ENCODE measurements around the gene DVL2.

Gene DVL2

DNA sequence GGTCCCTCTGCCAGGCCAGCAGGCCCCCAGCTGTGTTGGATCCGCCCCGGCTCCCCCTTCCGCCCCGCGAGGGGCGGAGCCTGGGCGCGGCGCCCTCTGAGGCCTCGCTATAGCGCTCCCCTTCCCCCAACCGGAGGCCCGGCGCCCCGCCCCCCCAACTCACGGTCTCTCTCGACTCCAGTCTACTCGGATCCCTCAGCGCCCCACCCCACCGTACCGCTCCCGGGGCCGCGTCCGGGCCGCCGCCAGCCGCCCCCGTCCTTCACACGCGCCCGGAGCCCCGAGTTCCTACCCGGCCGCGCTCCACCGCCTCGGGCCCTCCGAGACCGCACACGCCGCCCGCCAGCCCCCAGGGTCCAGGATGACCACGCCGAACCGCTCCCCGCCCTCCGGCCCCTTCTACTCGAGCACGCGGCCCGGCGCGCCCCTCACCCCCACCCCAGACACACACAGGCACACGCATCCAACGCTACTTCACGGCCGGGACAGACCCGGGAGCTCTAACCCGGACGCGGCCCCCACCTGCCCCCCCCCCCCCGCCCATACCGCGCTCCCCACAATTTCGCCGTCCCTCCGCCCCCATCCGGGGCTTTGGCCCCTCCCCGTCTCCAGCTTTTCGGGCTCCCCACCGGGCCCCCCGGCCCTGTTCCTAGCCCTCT, 3.6 kb upstream of the DVL2 start:
- DNase-seq (ENCODE audit: low read depth): peak; percentile 61

DNA sequence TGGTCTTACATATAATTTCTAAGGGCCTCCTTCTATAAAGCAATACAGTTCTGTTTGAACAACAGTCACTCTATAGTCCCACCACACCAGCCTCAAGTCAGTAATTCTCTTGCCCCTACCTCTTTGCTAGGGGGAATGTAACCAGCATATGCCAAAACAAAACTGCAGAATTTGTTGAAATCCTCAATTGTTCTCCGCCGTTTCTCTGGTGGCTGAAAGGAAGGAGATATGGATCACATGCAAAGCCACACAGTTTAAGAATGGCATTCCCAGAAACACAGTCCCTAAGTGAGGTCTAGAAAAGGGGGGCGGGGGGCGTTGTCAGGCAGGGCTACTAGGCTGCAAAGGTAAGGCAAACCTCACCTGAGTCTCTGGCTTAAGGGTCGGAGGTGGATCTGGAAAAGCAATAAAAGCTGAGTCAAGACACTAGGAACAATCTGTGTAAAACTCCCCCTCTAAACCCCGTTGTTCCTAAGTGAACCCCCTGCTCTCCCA, 3.0 kb upstream of the DVL2 start:
- DNase-seq (ENCODE audit: low read depth): no peak

DNA sequence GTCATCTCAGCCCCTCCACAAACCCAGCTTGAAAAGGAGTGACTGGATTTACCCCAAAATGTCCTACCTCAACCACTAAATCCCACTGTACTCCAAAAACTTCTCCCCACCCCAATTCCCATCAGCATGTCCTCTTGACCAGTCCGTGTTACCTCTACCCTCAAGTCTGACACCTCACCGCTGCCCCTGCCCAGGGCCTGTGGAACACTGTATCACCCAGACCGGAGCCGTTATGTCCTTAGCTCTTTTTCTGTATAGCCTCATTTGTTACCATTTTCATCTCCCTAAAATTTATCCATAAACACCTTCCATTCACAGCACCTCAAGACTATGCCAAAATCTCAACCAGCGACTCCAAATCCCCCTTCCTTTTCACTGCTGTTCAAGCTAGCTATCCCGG, 2.5 kb upstream of the DVL2 start:
- no peak for DNase-seq (ENCODE audit: low read depth)

- no peak for DNase-seq (ENCODE audit: low read depth)
These were observed 1.7 kb upstream of the DVL2 start for GRCh38 chr17:7235693-7236665.

DNA sequence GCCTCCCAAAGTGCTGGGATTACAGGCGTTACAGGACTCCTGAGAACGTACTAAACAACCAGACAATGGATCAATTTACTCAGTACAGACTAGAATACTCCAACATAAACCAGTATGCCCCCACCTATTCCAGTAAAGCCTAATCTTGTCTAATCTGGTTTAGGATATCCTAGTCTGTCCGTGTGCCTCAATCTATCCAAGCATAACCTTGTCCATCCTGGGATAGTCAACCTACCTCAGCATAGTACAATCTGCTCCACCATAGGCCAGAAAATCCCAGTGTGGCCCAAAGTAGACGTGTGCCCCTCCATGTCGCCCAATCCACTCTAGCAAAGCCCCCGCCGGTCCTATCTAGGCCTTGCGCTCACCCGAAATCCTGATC, 625 bp downstream of the DVL2 start:
- DNase-seq (ENCODE audit: low read depth): no peak

GRCh38 chr17:7232114-7232513, 2.2 kb downstream of the DVL2 start:
- DNase-seq (ENCODE audit: low read depth): no peak

- DNase-seq (ENCODE audit: low read depth): no peak
These were observed 4.8 kb downstream of the DVL2 start for GRCh38 chr17:7229504-7229903.

GRCh38 chr17:7228920-7229319, 5.4 kb downstream of the DVL2 start:
- no peak for DNase-seq (ENCODE audit: low read depth)

- no peak for DNase-seq (ENCODE audit: low read depth)
These were observed 7.3 kb downstream of the DVL2 start for GRCh38 chr17:7226721-7227710.

- no peak for DNase-seq (ENCODE audit: low read depth)
These were observed 8.5 kb downstream of the DVL2 start for GRCh38 chr17:7225711-7226331.

GRCh38 chr17:7224661-7225111, 9.6 kb downstream of the DVL2 start:
- DNase-seq (ENCODE audit: low read depth): no peak

DNA sequence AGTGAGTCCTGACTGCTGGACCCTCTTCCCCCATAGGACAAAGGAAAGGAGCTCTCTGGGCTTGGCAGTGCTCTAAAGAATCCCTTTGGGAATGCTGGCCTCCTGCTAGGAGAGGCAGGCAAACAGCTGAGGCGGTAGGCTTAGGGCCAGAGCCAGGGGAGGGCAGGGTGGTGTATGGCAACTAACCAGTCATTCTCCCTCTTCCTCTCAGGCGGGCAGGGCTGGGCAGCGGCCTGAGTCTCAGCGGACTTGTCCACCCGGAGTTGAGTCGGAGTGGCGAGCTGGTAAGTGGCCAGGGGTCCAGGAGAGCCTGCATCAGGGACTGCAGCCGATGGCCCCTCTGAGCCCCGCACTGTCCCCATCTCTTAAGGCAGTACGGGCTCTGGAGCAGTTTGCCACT, 10.2 kb downstream of the DVL2 start:
- no peak for DNase-seq (ENCODE audit: low read depth)

- DNase-seq (ENCODE audit: low read depth): no peak
These were observed 10.9 kb downstream of the DVL2 start for GRCh38 chr17:7223375-7223774.

- no peak for DNase-seq (ENCODE audit: low read depth)
These were observed 11.4 kb downstream of the DVL2 start for GRCh38 chr17:7222972-7223292.

- no peak for DNase-seq (ENCODE audit: low read depth)
These were observed 12.0 kb downstream of the DVL2 start for GRCh38 chr17:7222093-7222971.

DNA sequence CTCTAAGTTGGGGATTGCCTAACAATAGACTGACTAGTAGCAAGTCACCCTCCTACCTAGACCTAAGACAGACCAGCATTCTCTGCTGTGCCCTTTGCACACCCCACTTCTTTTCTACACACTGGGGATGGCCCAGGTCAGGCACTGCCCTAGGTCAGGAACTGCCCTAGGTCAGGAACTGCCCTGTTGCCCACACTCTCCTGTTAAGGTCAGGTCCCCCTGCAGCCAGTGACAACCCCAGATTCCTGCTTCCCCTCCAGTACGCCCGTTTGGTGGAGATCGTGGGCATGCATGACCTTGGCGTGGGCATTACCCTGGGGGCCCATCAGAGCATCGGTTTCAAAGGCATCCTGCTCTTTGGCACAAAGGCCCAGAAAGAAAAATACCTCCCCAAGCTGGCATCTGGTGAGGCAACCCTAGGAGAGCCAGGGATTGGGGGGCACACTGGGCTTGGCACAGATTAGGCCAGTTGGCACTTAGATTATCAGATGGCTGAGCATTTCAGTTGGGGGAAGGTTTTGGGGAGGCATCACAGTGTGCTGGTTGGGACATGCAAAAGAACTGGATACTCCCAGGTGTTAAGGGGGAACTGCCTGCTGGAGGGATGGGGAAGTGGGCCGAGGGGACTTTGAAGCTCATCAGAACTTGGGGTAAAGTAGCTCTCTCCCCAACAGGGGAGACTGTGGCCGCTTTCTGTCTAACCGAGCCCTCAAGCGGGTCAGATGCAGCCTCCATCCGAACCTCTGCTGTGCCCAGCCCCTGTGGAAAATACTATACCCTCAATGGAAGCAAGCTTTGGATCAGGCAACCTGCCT, 12.8 kb downstream of the DVL2 start:
- DNase-seq (ENCODE audit: low read depth): no peak

DNA sequence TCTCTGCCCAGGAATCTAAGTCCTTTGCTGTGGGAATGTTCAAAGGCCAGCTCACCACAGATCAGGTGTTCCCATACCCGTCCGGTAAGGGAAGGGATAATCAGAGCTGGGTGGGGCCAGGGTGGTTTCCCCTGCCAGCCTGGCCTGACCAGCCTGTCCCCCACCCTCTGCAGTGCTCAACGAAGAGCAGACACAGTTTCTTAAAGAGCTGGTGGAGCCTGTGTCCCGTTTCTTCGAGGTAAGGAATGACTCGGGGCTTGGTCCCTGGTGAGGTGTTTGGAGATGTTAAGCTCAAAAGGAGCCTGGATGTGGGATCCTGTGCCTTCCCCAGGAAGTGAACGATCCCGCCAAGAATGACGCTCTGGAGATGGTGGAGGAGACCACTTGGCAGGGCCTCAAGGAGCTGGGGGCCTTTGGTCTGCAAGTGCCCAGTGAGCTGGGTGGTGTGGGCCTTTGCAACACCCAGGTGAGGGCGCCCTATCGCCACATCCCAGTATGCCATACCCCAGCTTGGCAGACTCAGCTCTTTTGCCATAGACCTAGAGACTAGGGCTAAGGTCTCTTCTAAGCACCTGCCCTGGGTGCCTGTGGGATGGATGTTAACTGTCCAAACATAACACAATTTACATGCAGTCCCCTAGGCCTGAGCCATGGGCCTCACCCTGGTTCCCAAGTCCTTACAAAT, 13.6 kb downstream of the DVL2 start:
- peak; percentile 35 for DNase-seq (ENCODE audit: low read depth)

DNA sequence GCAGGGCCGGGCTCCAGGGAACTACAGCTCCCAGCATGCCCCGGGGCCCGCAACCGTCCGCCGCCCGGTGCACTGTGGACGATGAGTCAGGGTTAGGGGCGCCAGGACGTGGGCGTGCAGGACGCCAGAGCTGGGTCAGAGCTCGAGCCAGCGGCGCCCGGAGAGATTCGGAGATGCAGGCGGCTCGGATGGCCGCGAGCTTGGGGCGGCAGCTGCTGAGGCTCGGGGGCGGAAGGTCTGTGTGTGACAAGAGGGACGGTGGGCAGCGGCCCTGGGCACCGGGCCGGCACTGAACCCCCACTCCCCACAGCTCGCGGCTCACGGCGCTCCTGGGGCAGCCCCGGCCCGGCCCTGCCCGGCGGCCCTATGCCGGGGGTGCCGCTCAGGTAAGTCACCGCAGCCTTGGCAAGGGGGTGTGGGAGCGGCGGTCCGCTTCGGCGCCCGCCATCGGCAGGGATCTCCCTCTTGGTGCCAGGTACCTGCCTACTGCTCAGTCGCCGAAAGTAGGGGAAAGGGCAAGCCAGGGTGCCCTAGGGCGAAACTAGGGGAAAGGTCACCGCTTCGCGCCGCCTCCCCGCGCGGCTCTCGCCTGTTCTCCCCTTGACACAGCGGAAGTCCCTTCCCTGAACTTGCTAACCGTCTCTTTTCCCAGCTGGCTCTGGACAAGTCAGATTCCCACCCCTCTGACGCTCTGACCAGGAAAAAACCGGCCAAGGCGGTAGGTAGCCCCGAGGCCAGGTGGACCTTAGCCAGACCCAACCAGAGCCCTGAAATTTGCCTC, 14.3 kb downstream of the DVL2 start, which contains the start of the genes ACADVL and DLG4:
Gene ACADVL, plus strand, starts transcription at position 127 of the 781 bp plus-strand sequence. Its CDS starts 47 bp downstream, at position 174.
Gene DLG4, minus strand, starts transcription at position 25 of the 781 bp plus-strand sequence.
- DNase-seq (ENCODE audit: low read depth): peak; percentile 62

Measured in T-helper 22 cell (primary cell).